Measurements from ENCODE around the gene FEM1A. TPM values are rescaled to one million over a fixed set of nuclear protein-coding genes. Genes with fewer than 3 reads are reported as not detected.
A peak's percentile ranks its signal among the peaks of the same experiment; 100 is the strongest.

Gene FEM1A
- total RNA-seq, 1 donor from 2014 or later, result 28.7 TPM

- Histone ChIP-seq H3K9ac (ENCODE audit: low read depth in 1 of 3, low read length in 3 of 3) (no peak overlapping the region), H3K36me3 (ENCODE audit: control insufficient read depth in 3 of 3, insufficient read depth in 3 of 3, low read length in 3 of 3) (no peaks in the 10 kb centered on the region), H3K27ac (ENCODE audit: low read depth, low read length) (no peak overlapping the region), H3K4me3 (ENCODE audit: low read length in 3 of 3) (no peak overlapping the region), H3K9me3 (ENCODE audit: control insufficient read depth in 3 of 3, low read length in 3 of 3) (no peaks in the 10 kb centered on the region), H3K27me3 (ENCODE audit: control insufficient read depth in 3 of 3, insufficient read depth in 3 of 3, low read length in 3 of 3) (peaks cover 0 to 5% (median 3%) of the 10 kb centered on the region in 3 donors), H3K4me1 (ENCODE audit: control insufficient read depth in 3 of 3, insufficient read depth in 3 of 3, low read length in 3 of 3) (no peaks in the 10 kb centered on the region)
These were observed 37.3 kb upstream of the FEM1A start for GRCh38 chr19:4754248-4754647.

GRCh38 chr19:4755459-4755858 lies 36.1 kb upstream of the FEM1A start:
- Histone ChIP-seq H3K27ac (ENCODE audit: low read depth, low read length) (no peak overlapping the region), H3K9me3 (ENCODE audit: control insufficient read depth in 3 of 3, low read length in 3 of 3) (no peaks in the 10 kb centered on the region), H3K4me3 (ENCODE audit: low read length in 3 of 3) (no peak overlapping the region), H3K9ac (ENCODE audit: low read depth in 1 of 3, low read length in 3 of 3) (no peak overlapping the region), H3K4me1 (ENCODE audit: control insufficient read depth in 3 of 3, insufficient read depth in 3 of 3, low read length in 3 of 3) (peaks cover 0 to 6% (median 6%) of the 10 kb centered on the region in 3 donors), H3K27me3 (ENCODE audit: control insufficient read depth in 3 of 3, insufficient read depth in 3 of 3, low read length in 3 of 3) (peaks cover 0 to 12% (median 7%) of the 10 kb centered on the region in 3 donors), H3K36me3 (ENCODE audit: control insufficient read depth in 3 of 3, insufficient read depth in 3 of 3, low read length in 3 of 3) (no peaks in the 10 kb centered on the region)

GRCh38 chr19:4758082-4758481 lies 33.5 kb upstream of the FEM1A start:
- Histone ChIP-seq H3K4me3 (ENCODE audit: low read length in 3 of 3) (no peak overlapping the region), H3K36me3 (ENCODE audit: control insufficient read depth in 3 of 3, insufficient read depth in 3 of 3, low read length in 3 of 3) (no peaks in the 10 kb centered on the region), H3K9me3 (ENCODE audit: control insufficient read depth in 3 of 3, low read length in 3 of 3) (no peaks in the 10 kb centered on the region), H3K27ac (ENCODE audit: low read depth, low read length) (no peak overlapping the region), H3K4me1 (ENCODE audit: control insufficient read depth in 3 of 3, insufficient read depth in 3 of 3, low read length in 3 of 3) (peaks cover 0 to 6% (median 6%) of the 10 kb centered on the region in 3 donors), H3K9ac (ENCODE audit: low read depth in 1 of 3, low read length in 3 of 3) (no peak overlapping the region), H3K27me3 (ENCODE audit: control insufficient read depth in 3 of 3, insufficient read depth in 3 of 3, low read length in 3 of 3) (peaks cover 5 to 29% (median 22%) of the 10 kb centered on the region in 3 donors)

- no peak overlapping the region for H3K4me3 ChIP-seq (ENCODE audit: low read length in 3 of 3)
- no peak overlapping the region for H3K9ac ChIP-seq (ENCODE audit: low read depth in 1 of 3, low read length in 3 of 3)
- peaks cover 0 to 6% (median 6%) of the 10 kb centered on the region in 3 donors for H3K4me1 ChIP-seq (ENCODE audit: control insufficient read depth in 3 of 3, insufficient read depth in 3 of 3, low read length in 3 of 3)
- H3K27me3 ChIP-seq (ENCODE audit: control insufficient read depth in 3 of 3, insufficient read depth in 3 of 3, low read length in 3 of 3), result peaks cover 8 to 34% (median 28%) of the 10 kb centered on the region in 3 donors
- no peaks in the 10 kb centered on the region for H3K9me3 ChIP-seq (ENCODE audit: control insufficient read depth in 3 of 3, low read length in 3 of 3)
- no peak overlapping the region for H3K27ac ChIP-seq (ENCODE audit: low read depth, low read length)
- H3K36me3 ChIP-seq (ENCODE audit: control insufficient read depth in 3 of 3, insufficient read depth in 3 of 3, low read length in 3 of 3), result no peaks in the 10 kb centered on the region
These were observed 32.9 kb upstream of the FEM1A start for GRCh38 chr19:4758659-4759058.

- Histone ChIP-seq H3K27me3 (ENCODE audit: control insufficient read depth in 3 of 3, insufficient read depth in 3 of 3, low read length in 3 of 3) (peaks cover 11 to 39% (median 33%) of the 10 kb centered on the region in 3 donors), H3K4me1 (ENCODE audit: control insufficient read depth in 3 of 3, insufficient read depth in 3 of 3, low read length in 3 of 3) (peaks cover 0 to 6% (median 6%) of the 10 kb centered on the region in 3 donors), H3K36me3 (ENCODE audit: control insufficient read depth in 3 of 3, insufficient read depth in 3 of 3, low read length in 3 of 3) (no peaks in the 10 kb centered on the region), H3K9me3 (ENCODE audit: control insufficient read depth in 3 of 3, low read length in 3 of 3) (no peaks in the 10 kb centered on the region), H3K4me3 (ENCODE audit: low read length in 3 of 3) (peak overlapping the region in 2 of 3 donors; percentile 45 to 46), H3K9ac (ENCODE audit: low read depth in 1 of 3, low read length in 3 of 3) (no peak overlapping the region), H3K27ac (ENCODE audit: low read depth, low read length) (no peak overlapping the region)
These were observed 31.9 kb upstream of the FEM1A start for GRCh38 chr19:4759388-4760284.

- Histone ChIP-seq H3K4me1 (ENCODE audit: control insufficient read depth in 3 of 3, insufficient read depth in 3 of 3, low read length in 3 of 3) (peaks cover 0 to 6% (median 6%) of the 10 kb centered on the region in 3 donors), H3K9ac (ENCODE audit: low read depth in 1 of 3, low read length in 3 of 3) (no peak overlapping the region), H3K9me3 (ENCODE audit: control insufficient read depth in 3 of 3, low read length in 3 of 3) (no peaks in the 10 kb centered on the region), H3K27ac (ENCODE audit: low read depth, low read length) (no peak overlapping the region), H3K27me3 (ENCODE audit: control insufficient read depth in 3 of 3, insufficient read depth in 3 of 3, low read length in 3 of 3) (peaks cover 11 to 39% (median 33%) of the 10 kb centered on the region in 3 donors), H3K4me3 (ENCODE audit: low read length in 3 of 3) (peak overlapping the region in 2 of 3 donors; percentile 45 to 46), H3K36me3 (ENCODE audit: control insufficient read depth in 3 of 3, insufficient read depth in 3 of 3, low read length in 3 of 3) (no peaks in the 10 kb centered on the region)
These were observed 31.3 kb upstream of the FEM1A start for GRCh38 chr19:4760285-4760650.

GRCh38 chr19:4763021-4763420 lies 28.5 kb upstream of the FEM1A start:
- no peak overlapping the region for H3K9ac ChIP-seq (ENCODE audit: low read depth in 1 of 3, low read length in 3 of 3)
- no peaks in the 10 kb centered on the region for H3K36me3 ChIP-seq (ENCODE audit: control insufficient read depth in 3 of 3, insufficient read depth in 3 of 3, low read length in 3 of 3)
- no peak overlapping the region for H3K27ac ChIP-seq (ENCODE audit: low read depth, low read length)

GRCh38 chr19:4764393-4764660 lies 27.2 kb upstream of the FEM1A start:
- Histone ChIP-seq H3K27ac (ENCODE audit: low read depth, low read length) (no peak overlapping the region), H3K9ac (ENCODE audit: low read depth in 1 of 3, low read length in 3 of 3) (no peak overlapping the region), H3K9me3 (ENCODE audit: control insufficient read depth in 3 of 3, low read length in 3 of 3) (no peaks in the 10 kb centered on the region), H3K4me3 (ENCODE audit: low read length in 3 of 3) (no peak overlapping the region), H3K4me1 (ENCODE audit: control insufficient read depth in 3 of 3, insufficient read depth in 3 of 3, low read length in 3 of 3) (peaks cover 0 to 6% (median 6%) of the 10 kb centered on the region in 3 donors), H3K36me3 (ENCODE audit: control insufficient read depth in 3 of 3, insufficient read depth in 3 of 3, low read length in 3 of 3) (no peaks in the 10 kb centered on the region), H3K27me3 (ENCODE audit: control insufficient read depth in 3 of 3, insufficient read depth in 3 of 3, low read length in 3 of 3) (peaks cover 11 to 33% (median 30%) of the 10 kb centered on the region in 3 donors)

More at GRCh38 chr19:4763021-4763420, 28.5 kb upstream of the FEM1A start:
- peaks cover 0 to 6% (median 6%) of the 10 kb centered on the region in 3 donors for H3K4me1 ChIP-seq (ENCODE audit: control insufficient read depth in 3 of 3, insufficient read depth in 3 of 3, low read length in 3 of 3)
- peaks cover 11 to 39% (median 33%) of the 10 kb centered on the region in 3 donors for H3K27me3 ChIP-seq (ENCODE audit: control insufficient read depth in 3 of 3, insufficient read depth in 3 of 3, low read length in 3 of 3)
- H3K4me3 ChIP-seq (ENCODE audit: low read length in 3 of 3), result no peak overlapping the region
- no peaks in the 10 kb centered on the region for H3K9me3 ChIP-seq (ENCODE audit: control insufficient read depth in 3 of 3, low read length in 3 of 3)

- Histone ChIP-seq H3K9ac (ENCODE audit: low read depth in 1 of 3, low read length in 3 of 3) (no peak overlapping the region), H3K4me1 (ENCODE audit: control insufficient read depth in 3 of 3, insufficient read depth in 3 of 3, low read length in 3 of 3) (no peaks in the 10 kb centered on the region), H3K27ac (ENCODE audit: low read depth, low read length) (no peak overlapping the region), H3K9me3 (ENCODE audit: control insufficient read depth in 3 of 3, low read length in 3 of 3) (no peaks in the 10 kb centered on the region), H3K27me3 (ENCODE audit: control insufficient read depth in 3 of 3, insufficient read depth in 3 of 3, low read length in 3 of 3) (peaks cover 0 to 5% (median under 1%) of the 10 kb centered on the region in 3 donors), H3K36me3 (ENCODE audit: control insufficient read depth in 3 of 3, insufficient read depth in 3 of 3, low read length in 3 of 3) (no peaks in the 10 kb centered on the region), H3K4me3 (ENCODE audit: low read length in 3 of 3) (no peak overlapping the region)
These were observed 22.4 kb upstream of the FEM1A start for GRCh38 chr19:4768934-4769777.

- Histone ChIP-seq H3K9me3 (ENCODE audit: control insufficient read depth in 3 of 3, low read length in 3 of 3) (no peaks in the 10 kb centered on the region), H3K4me1 (ENCODE audit: control insufficient read depth in 3 of 3, insufficient read depth in 3 of 3, low read length in 3 of 3) (no peaks in the 10 kb centered on the region), H3K4me3 (ENCODE audit: low read length in 3 of 3) (no peak overlapping the region)
These were observed 19.0 kb upstream of the FEM1A start for GRCh38 chr19:4772566-4772965.

More at GRCh38 chr19:4772566-4772965, 19.0 kb upstream of the FEM1A start:
- H3K27ac ChIP-seq (ENCODE audit: low read depth, low read length), result no peak overlapping the region
- peaks cover 0 to 5% (median 0%) of the 10 kb centered on the region in 3 donors for H3K27me3 ChIP-seq (ENCODE audit: control insufficient read depth in 3 of 3, insufficient read depth in 3 of 3, low read length in 3 of 3)
- H3K36me3 ChIP-seq (ENCODE audit: control insufficient read depth in 3 of 3, insufficient read depth in 3 of 3, low read length in 3 of 3), result peaks cover 0 to 5% (median 0%) of the 10 kb centered on the region in 3 donors
- H3K9ac ChIP-seq (ENCODE audit: low read depth in 1 of 3, low read length in 3 of 3), result no peak overlapping the region
